DOHH2 (cell line): ENCODE measurements around the gene ANKRD28.

ENCODE experiments used
- H3F3A ChIP-seq: fragments of 200-600 bp; sonication (generic), shearing (Covaris generic); 2 replicates; pipeline ENCODE4 v1.6.0; 2016; ENCODE audit warnings: antibody characterized with exemption, mild to moderate bottlenecking; ENCODE audit not compliant: control insufficient read depth, insufficient read depth
- H3K27ac ChIP-seq: fragments of 200-600 bp; sonication (generic); 2 replicates; pipeline ENCODE4 v1.5.1; 2014; ENCODE audit warnings: low read depth, mild to moderate bottlenecking, low read length, moderate library complexity
- H3K27me3 ChIP-seq: fragments of 200-600 bp; sonication (generic); 2 replicates; pipeline ENCODE4 v1.6.1; 2014; ENCODE audit warnings: mild to moderate bottlenecking, low read length, mixed read lengths; ENCODE audit not compliant: control insufficient read depth
- H3K36me3 ChIP-seq: fragments of 200-600 bp; sonication (generic); 2 replicates; pipeline ENCODE4 v1.6.1; 2014; ENCODE audit warnings: mild to moderate bottlenecking, low read length, moderate library complexity, mixed read lengths; ENCODE audit not compliant: control insufficient read depth
- H3K4me1 ChIP-seq: fragments of 200-600 bp; sonication (generic); 2 replicates; pipeline ENCODE4 v1.6.1; 2014; ENCODE audit warnings: mild to moderate bottlenecking, low read length, mixed read lengths; ENCODE audit not compliant: control insufficient read depth
- H3K4me2 ChIP-seq: fragments of 200-600 bp; sonication (generic); 2 replicates; pipeline ENCODE4 v1.6.0; 2014; ENCODE audit warnings: mild to moderate bottlenecking, low read length, moderate library complexity
- H3K4me3 ChIP-seq: fragments of 200-600 bp; sonication (generic); 2 replicates; pipeline ENCODE4 v1.5.1; 2014; ENCODE audit warnings: mild to moderate bottlenecking, low read length, mixed read lengths
- H3K79me2 ChIP-seq: fragments of 200-600 bp; sonication (generic); 2 replicates; pipeline ENCODE4 v1.6.1; 2014; ENCODE audit warnings: mild to moderate bottlenecking, low read length, mixed read lengths; ENCODE audit not compliant: control insufficient read depth
- H3K9me2 ChIP-seq: fragments of 200-600 bp; sonication (generic); replicated peaks from 2 replicates; pipeline ENCODE4 v1.6.1; 2014; ENCODE audit warnings: mild to moderate bottlenecking, low read length, mixed read lengths; ENCODE audit not compliant: control insufficient read depth
- H3K9me3 ChIP-seq: fragments of 200-600 bp; sonication (generic); 2 replicates; pipeline ENCODE4 v1.6.1; 2014; ENCODE audit warnings: antibody characterized with exemption, low read length, mixed read lengths; ENCODE audit not compliant: control insufficient read depth, insufficient read depth
- H4K20me1 ChIP-seq: fragments of 200-600 bp; sonication (generic); 2 replicates; pipeline ENCODE4 v1.6.0; 2014; ENCODE audit warnings: low read depth, mild to moderate bottlenecking, antibody characterized with exemption, low read length, moderate library complexity; ENCODE audit not compliant: control insufficient read depth, insufficient read depth
- EZH2phosphoT487 ChIP-seq: fragments of 200-600 bp; sonication (generic); IDR thresholded peaks from 2 replicates; pipeline ENCODE4 v1.6.1; 2017; ENCODE audit warnings: borderline replicate concordance, mild to moderate bottlenecking, antibody characterized with exemption, low read length, moderate library complexity, mixed read lengths
- TF ChIP-seq, protein P1 (sequence below): fragments of 200-600 bp; sonication (generic); IDR thresholded peaks from one replicate; pipeline ENCODE4 v1.5.1; 2014; ENCODE audit warnings: antibody characterized with exemption, mild to moderate bottlenecking, low read depth, low read length; ENCODE audit not compliant: poor library complexity, severe bottlenecking

Gene ANKRD28

GRCh38 chr3:15783361-15783969, 14.3 kb downstream of the ANKRD28 start:
- TF ChIP-seq EZH2phosphoT487: no peak
- TF ChIP-seq, protein P1, sequence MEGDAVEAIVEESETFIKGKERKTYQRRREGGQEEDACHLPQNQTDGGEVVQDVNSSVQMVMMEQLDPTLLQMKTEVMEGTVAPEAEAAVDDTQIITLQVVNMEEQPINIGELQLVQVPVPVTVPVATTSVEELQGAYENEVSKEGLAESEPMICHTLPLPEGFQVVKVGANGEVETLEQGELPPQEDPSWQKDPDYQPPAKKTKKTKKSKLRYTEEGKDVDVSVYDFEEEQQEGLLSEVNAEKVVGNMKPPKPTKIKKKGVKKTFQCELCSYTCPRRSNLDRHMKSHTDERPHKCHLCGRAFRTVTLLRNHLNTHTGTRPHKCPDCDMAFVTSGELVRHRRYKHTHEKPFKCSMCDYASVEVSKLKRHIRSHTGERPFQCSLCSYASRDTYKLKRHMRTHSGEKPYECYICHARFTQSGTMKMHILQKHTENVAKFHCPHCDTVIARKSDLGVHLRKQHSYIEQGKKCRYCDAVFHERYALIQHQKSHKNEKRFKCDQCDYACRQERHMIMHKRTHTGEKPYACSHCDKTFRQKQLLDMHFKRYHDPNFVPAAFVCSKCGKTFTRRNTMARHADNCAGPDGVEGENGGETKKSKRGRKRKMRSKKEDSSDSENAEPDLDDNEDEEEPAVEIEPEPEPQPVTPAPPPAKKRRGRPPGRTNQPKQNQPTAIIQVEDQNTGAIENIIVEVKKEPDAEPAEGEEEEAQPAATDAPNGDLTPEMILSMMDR: no peak
- Histone ChIP-seq H3F3A (no peaks in the 10 kb centered on the region), H3K27ac (no peak overlapping the region), H3K4me3 (no peak overlapping the region), H3K36me3 (peaks cover 6% of the 10 kb centered on the region; the same call in 1 of the 2 replicates), H3K4me1 (no peaks in the 10 kb centered on the region), H3K27me3 (no peaks in the 10 kb centered on the region), H4K20me1 (no peaks in the 10 kb centered on the region; the same call in 1 of the 2 replicates), H3K4me2 (no peak overlapping the region), H3K9me2 (no peaks in the 10 kb centered on the region), H3K79me2 (peaks cover 72% of the 10 kb centered on the region), H3K9me3 (no peaks in the 10 kb centered on the region)

GRCh38 chr3:15782429-15782828, 15.3 kb downstream of the ANKRD28 start:
- TF ChIP-seq, protein P1: no peak
- no peak for TF ChIP-seq EZH2phosphoT487
- Histone ChIP-seq H3K4me2 (no peak overlapping the region), H3K36me3 (peaks cover 6% of the 10 kb centered on the region; the same call in 1 of the 2 replicates), H4K20me1 (no peaks in the 10 kb centered on the region; the same call in 1 of the 2 replicates), H3K27me3 (no peaks in the 10 kb centered on the region), H3K4me1 (no peaks in the 10 kb centered on the region), H3K9me2 (no peaks in the 10 kb centered on the region), H3K9me3 (no peaks in the 10 kb centered on the region), H3K4me3 (no peak overlapping the region), H3K27ac (no peak overlapping the region), H3K79me2 (peaks cover 76% of the 10 kb centered on the region), H3F3A (no peaks in the 10 kb centered on the region)

- Histone ChIP-seq H3K9me2 (no peaks in the 10 kb centered on the region), H3K79me2 (peaks cover 74% of the 10 kb centered on the region), H3K27ac (no peak overlapping the region), H4K20me1 (no peaks in the 10 kb centered on the region; the same call in 1 of the 2 replicates), H3F3A (no peaks in the 10 kb centered on the region), H3K36me3 (peaks cover 6% of the 10 kb centered on the region; the same call in 1 of the 2 replicates), H3K4me2 (no peak overlapping the region), H3K27me3 (no peaks in the 10 kb centered on the region), H3K4me3 (no peak overlapping the region), H3K9me3 (no peaks in the 10 kb centered on the region), H3K4me1 (no peaks in the 10 kb centered on the region)
- TF ChIP-seq, protein P1: no peak
- TF ChIP-seq EZH2phosphoT487: no peak
Measured at GRCh38 chr3:15781637-15782402, 16.0 kb downstream of the ANKRD28 start.
